GM19438 (cell line): ENCODE measurements around the gene DDX28.

Experiments
- ATAC-seq: cut with Tn5 transposase; IDR thresholded peaks from one replicate; pipeline ENCODE4 v1.9.1; 2021; ENCODE audit warnings: low read depth; ENCODE audit not compliant: unreplicated experiment

Gene DDX28

GRCh38 chr16:68022728-68023537 is at the start of gene DDX28, which contains the start of gene DUS2:
TSS of gene DDX28 (minus strand) at chr16:68023232. CDS start at chr16:68023202, 30 bp downstream.
TSS of gene DUS2 (plus strand) at chr16:68023284. CDS start at chr16:68038024, 14,740 bp downstream.
- no peak for ATAC-seq

DNA sequence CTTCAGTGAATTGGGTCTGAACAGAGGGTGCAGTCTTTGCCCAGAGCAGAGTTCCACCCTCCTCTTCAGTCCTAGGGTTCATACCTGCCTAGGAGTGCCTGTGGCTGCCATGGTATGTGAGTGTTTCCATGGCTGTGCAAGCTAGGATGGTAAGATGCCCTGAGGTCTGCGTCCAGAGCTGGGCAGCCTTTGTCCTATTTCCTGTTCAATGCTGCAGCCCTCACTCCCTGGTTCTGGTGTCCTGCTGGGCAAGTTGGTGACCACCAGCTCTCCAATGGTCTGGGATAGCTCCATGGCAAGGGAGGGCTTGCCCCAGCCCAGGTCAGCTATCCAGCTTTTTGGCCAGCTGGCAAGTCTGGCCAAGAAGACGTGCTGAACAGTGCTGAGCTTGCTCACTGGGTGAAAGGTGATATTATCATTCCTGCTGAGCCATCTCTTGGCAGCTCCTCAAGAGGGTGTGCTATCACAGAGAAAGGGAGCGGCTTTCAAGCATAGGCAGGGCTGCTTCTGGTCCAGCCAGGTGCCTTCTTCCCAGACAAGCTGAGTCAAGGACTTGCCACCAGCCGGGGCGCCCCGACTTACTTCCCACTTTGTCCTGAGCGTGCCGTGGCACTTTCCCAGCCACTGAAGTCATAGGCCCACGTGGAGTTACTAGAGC is 49.1 kb upstream of the DDX28 start:
- no peak for ATAC-seq

DNA sequence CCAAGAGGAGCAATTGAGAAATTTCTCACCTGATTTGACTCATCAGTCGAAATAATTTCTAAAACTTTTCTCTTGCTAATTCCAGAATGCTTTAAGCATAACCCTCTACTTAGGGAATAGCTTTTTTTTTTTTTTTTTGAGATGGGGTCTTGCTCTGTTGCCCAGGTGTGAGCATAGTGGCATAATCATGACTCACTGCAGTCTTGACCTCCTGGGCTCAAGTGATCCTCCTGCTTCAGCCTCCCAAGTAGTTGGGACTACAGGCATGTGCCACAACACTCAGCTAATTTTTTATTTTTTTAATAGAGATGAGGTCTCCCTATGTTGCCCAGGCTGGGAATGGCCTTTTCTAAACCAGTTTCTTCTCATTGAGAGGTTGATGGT is 48.5 kb upstream of the DDX28 start:
- ATAC-seq = no peak

DNA sequence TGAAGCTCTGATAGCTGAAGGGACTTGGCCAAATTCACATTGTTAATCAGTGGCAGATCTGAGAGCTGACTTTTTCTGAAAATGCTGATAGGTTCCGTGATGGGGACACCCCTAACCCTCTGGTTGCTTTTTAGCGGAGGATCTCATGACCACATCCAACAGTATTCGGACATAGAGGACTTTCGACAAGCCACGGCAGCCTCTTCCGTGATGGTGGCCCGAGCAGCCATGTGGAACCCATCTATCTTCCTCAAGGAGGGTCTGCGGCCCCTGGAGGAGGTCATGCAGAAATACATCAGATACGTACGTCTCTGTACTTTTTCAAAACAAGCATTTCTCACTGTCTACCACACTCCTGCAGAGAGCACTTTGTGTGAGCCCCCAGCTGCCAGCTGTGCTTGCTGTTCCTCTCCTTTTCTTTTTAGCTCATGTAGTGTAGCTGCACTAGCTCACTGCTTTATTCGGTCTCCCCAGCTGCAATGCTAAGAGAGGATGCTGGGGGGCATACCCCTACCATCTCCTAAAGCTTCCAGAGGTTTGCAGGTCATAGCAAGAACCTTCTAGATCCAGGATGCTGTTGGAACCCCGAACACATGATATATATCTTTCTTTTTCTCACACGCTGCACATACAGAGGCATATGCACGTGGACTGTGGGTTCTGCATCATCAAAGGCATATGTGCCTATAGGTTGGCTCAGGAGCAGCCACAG is 47.9 kb upstream of the DDX28 start:
- ATAC-seq = peak; percentile 60

DNA sequence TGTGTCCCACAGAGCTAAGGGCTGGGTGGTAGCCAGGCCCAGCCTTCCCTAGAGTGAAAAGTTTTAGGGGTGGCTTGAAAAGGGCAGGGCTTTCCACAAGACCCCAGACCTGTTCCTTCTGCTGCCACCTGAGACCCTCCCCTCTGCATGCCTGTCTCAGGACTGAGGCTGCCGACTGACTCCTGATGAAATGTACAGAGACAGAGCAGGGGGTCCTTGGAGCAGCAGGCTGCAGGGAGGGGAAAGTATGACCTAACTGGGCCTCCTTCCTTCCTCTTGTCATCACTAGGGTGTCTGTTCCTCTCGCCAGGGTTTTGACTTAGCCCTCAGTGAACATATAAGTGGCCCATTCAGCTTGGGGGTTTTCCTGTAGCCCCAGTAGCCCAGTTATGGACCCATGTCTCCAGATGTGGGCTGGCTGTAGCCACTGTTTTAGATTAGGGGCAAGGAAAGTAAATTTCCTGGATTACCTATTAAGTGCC is 47.3 kb upstream of the DDX28 start:
- ATAC-seq = no peak

DNA sequence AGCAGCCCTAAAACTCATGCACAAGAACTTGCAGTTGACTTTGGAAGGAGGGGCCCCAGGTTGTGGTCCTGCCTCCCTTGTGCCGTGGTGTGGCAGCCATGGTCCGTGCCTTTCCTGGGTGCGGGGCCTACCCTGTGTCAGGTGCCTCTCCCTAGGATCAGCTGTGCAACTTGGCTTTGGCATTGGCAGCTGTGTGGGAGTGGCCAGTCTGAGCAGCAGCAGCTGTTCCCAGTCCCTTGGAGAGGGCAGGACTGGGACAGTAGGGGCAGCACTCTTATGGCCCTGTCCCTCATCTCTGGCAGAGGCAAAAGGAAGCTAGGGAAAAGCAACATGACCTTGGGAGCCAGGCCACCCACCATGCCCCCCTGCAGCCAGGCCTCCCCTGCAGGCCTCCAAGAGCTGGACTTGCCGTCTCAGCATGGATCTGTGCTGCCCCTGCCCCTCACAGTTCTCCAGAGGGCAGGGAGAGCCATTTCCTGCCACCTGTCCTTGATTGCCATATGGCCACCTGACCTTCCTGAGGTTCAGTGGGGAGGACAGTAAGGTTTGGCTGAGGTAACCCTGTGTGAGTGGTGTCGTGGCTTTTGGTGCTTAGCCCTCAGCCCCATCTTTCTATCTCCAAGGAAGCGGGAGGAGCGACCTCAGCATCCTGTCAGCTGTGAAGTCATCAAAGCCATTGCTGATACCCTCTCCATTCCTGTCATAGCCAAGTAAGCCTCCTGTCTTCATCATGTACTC is 46.6 kb upstream of the DDX28 start:
- no peak for ATAC-seq

- no peak for ATAC-seq
These were observed 45.9 kb upstream of the DDX28 start for GRCh38 chr16:68068926-68069325.

- no peak for ATAC-seq
These were observed 43.7 kb upstream of the DDX28 start for GRCh38 chr16:68066763-68067162.

GRCh38 chr16:68065716-68066305 is 42.8 kb upstream of the DDX28 start:
- no peak for ATAC-seq

GRCh38 chr16:68064791-68065365 is 41.8 kb upstream of the DDX28 start:
- no peak for ATAC-seq

DNA sequence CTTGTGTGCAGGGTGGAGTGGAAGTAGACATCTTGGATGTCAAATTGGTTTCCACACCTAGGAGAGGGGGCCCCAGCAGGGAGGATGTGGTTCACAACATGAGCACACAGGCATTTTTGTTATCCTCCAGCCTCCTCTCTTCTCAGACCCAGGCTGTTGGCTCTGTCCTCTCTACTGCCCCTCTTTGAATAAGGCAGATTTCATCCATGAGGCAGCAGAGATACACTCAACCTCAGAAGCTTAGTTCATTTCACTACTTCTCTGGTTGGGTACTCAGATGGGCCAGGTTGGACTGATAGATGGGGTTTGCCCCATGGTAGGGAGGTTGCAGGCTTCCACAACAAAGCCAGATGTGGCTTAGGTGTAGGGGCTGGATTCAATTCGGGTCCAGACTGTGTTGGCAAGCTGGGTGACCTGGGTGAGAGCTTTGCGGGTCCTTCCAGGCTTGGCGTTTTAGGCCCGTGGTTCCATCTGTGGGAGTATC is 39.9 kb upstream of the DDX28 start:
- ATAC-seq = no peak

- no peak for ATAC-seq
These were observed 38.4 kb upstream of the DDX28 start for GRCh38 chr16:68061396-68061795.

DNA sequence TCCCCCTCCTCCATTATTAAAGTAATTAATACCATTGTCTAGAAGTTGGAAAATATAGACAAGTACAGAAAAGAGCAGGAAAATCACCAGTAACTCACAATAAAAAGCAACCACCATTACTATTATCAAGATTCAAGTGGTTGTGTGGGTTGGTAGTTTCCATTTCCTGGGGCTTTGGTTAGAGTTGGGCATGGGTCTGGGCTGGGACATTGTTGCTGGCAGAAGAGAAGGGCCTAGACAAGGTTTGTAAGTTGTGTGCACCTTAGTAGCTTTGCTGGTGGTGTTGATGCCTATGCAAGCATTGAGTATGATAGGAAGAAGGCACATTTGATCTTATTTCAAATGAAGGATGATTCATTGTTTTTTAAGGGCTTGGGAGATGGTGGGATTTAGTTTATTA is 36.8 kb upstream of the DDX28 start:
- no peak for ATAC-seq

DNA sequence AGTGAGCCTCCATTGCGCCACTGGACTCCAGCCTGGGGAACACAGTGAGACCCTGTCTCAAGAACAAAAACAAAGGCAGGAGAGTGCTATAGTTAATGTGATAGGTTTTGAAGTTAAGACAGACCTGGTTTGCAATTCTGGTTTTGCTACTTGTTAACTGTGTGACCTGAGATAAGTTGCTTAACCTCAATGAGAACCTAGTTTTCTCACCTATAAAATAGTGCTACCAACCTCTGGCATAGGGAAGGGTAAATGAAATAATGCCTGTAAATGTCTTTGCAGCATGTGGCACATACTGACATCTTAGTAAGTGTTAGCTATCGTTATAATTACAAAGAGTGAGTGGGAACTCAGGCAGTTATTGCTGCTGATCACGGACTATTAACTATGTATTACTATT is 32.4 kb upstream of the DDX28 start:
- ATAC-seq = no peak

- no peak for ATAC-seq
These were observed 26.4 kb upstream of the DDX28 start for GRCh38 chr16:68049449-68049848.

GRCh38 chr16:68047987-68048386 is 25.0 kb upstream of the DDX28 start:
- ATAC-seq = no peak

DNA sequence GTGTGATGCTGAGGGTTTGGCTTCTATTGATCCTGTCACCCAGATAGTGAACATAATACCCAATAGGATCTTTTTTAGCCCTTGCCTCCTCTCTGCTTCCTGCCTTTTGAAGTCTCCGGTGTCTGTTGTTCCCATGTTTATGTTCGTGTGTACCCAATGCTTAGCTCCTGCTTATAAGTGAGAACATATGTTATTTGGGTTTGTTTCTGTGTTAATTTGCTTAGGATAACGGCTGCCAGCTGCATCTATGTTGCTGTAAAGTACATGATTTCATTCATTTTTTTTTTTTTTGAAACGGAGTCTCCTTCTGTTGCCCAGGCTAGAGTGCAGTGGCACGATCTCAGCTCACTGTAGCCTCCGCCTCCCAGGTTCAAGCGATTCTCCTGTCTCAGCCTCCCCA is 23.1 kb upstream of the DDX28 start:
- no peak for ATAC-seq

GRCh38 chr16:68041783-68042182 is 18.8 kb upstream of the DDX28 start:
- no peak for ATAC-seq

- ATAC-seq = peak; percentile 64
These were observed 17.7 kb upstream of the DDX28 start for GRCh38 chr16:68040506-68041288.
